ENCODE results near the gene PHACTR2.
A peak's percentile ranks its signal among the peaks of the same experiment; 100 is the strongest.

PHACTR2 gene

DNA sequence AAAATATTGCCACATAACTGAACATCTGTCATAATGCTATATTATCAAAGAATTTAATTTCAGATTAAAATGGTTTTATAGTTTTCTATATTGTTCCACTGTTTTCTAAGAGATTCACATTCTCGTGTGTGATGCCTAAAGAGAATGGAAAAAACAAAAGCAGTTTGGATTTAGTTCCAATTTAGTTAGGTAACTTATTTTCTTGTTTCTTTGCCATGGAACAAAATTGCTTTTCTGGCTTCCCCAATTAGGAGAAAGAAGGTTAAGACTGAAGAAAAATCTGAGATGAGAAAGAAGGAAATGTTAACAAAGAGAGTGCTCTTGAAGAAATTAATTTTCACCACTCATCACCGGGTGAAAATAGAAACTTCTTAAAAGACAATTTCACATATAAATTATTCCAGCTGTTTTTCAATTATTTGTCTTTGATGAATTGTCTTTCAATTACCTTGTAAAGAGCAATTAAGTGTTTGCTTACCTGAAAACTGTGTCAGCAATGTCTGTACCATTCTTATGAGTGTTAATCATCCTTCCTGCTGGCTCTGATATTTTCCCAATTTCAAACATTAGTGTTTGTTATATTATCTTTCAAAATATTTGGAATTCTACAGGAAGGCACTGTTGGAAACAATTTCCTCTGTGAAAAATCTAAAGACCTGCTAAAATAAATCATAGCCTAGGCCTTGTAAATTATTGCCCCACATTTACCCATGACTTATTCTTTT is 19.5 kb downstream of the PHACTR2 start:
- FAIRE-seq (no peak), DNase-seq (ENCODE audit: insufficient read length, low spot score) (no peak)
- TF ChIP-seq SPI1 (IDR thresholded peaks at IDR 0.05; ENCODE audit: low read depth, low read length) (no peak), POU2F2 (IDR thresholded peaks at IDR 0.05; ENCODE audit: low read depth, low read length) (no peak), TAF1 (IDR thresholded peaks at IDR 0.05; ENCODE audit: low read depth, low read length) (no peak), POLR2A (IDR thresholded peaks at IDR 0.05; ENCODE audit: low read depth, low read length) (no peak), POLR2AphosphoS5 (IDR thresholded peaks at IDR 0.05; ENCODE audit: low read depth, low read length) (no peak), PAX5 (IDR thresholded peaks at IDR 0.05; ENCODE audit: insufficient read depth, low read length, severe bottlenecking) (no peak)

DNA sequence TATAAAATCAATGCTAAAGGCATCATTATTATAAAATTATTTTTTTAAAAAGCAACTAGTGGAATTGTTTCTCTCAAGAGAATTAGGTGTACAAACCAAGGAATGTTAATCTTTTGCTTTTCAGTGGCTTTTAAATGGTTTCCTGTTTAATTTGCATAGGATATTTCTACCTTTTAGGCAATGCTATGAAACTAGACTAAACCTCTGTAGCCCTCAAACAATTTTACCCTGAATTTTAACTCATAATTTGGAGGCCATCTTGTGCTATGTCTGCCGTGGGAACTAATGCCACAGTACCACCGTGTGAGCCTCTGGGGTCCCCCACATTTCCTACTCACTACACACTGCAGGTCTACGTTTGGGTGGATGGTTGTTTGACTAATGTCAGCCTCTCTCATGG is 20.6 kb downstream of the PHACTR2 start:
- TF ChIP-seq POLR2AphosphoS5 (IDR thresholded peaks at IDR 0.05; ENCODE audit: low read depth, low read length) = no peak
- no peak for TF ChIP-seq SPI1 (IDR thresholded peaks at IDR 0.05; ENCODE audit: low read depth, low read length)
- TF ChIP-seq POLR2A (IDR thresholded peaks at IDR 0.05; ENCODE audit: low read depth, low read length) = no peak
- no peak for TF ChIP-seq TAF1 (IDR thresholded peaks at IDR 0.05; ENCODE audit: low read depth, low read length)
- TF ChIP-seq PAX5 (IDR thresholded peaks at IDR 0.05; ENCODE audit: insufficient read depth, low read length, severe bottlenecking) = no peak
- TF ChIP-seq POU2F2 (IDR thresholded peaks at IDR 0.05; ENCODE audit: low read depth, low read length) = no peak
- FAIRE-seq (peak; percentile 57), DNase-seq (ENCODE audit: insufficient read length, low spot score) (no peak)

DNA sequence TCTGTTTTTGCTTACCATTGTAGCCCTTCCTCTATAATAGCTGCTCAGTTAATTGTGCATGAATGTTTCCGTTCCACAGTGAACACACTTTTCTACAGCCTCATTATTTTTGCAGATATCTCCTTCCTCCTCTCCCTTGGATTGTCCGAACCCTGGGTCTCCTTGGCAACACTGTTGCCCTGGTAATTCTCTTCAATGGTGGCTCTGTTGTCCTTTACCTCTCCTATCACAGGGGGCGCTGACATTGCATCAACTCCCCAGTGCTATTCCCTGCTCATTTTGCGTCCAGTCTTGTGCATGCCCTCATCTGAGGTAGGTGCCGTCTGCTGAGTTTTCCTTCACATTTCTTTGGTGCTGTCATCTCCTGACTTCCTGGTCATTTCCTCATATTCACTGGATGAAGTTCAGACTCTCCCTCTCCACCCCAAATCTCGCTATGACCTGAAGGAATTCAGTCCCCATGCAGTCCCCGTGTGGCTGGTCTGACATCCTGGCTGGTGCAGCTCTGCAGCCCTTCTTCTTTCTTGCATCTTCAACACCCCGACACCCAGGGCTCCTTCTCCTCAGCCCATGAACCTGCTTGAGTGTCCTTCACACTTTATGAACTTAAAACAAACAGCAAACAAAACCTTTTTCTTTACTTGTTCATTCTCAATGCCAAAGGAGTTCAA is 21.1 kb downstream of the PHACTR2 start:
- peak; percentile 40 for FAIRE-seq

DNA sequence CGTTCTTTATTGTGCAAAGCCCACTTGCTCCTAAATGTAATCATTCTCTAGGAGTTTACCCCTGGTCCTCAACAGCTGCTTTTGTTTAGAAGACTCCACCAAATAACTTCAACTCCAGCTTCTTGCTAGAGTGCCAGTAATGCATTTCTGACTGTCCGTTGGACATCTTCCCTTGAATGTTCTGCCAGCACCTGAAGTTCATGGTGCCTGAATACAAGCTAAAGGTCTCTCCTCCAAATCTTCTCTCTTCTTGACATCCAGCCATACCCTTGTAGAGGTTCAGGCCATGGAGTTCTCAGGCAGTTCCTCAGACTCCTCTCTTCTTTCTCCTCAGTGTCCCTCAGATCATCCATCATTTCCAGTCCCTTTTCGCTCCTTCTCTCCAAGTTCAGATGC is 21.7 kb downstream of the PHACTR2 start:
- FAIRE-seq (no peak), DNase-seq (ENCODE audit: insufficient read length, low spot score) (no peak)
- no peak for TF ChIP-seq POU2F2 (IDR thresholded peaks at IDR 0.05; ENCODE audit: low read depth, low read length)
- TF ChIP-seq POLR2A (IDR thresholded peaks at IDR 0.05; ENCODE audit: low read depth, low read length) = no peak
- no peak for TF ChIP-seq TAF1 (IDR thresholded peaks at IDR 0.05; ENCODE audit: low read depth, low read length)
- TF ChIP-seq POLR2AphosphoS5 (IDR thresholded peaks at IDR 0.05; ENCODE audit: low read depth, low read length) = no peak
- TF ChIP-seq PAX5 (IDR thresholded peaks at IDR 0.05; ENCODE audit: insufficient read depth, low read length, severe bottlenecking) = no peak

More for the DNA sequence above, 21.1 kb downstream of the PHACTR2 start:
- TF ChIP-seq POU2F2 (IDR thresholded peaks at IDR 0.05; ENCODE audit: low read depth, low read length) = no peak
- no peak for DNase-seq (ENCODE audit: insufficient read length, low spot score)

DNA sequence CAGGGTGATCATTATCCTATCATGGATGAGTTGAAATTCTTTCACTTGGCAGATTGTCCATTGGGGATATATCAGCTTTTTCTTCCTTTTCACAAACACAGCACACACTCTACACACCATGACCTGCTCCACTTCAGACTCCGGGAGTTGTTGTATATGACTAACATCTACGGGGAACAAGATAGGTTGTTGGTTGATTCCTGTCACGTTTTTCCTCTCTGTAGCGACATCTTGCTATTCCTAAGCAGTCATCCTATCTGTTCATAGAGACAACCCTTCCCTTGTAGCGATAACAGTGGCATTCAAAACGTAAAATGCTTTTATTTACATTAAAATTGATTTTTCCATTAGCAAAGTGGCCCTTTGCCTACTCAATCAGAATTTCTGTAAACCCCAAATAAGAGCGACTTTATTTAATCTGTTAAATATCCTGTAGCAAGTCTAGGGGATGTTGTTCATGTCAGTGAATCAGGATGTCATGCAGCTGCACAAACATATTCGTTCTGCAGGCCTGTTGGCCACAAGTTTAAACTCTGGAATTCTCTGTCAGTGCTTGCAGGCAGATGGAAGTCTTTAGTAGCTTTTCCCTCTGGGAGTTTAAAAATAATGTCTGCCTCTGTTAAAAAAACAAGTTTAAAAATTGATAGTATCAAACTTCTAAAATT is 23.1 kb downstream of the PHACTR2 start:
- FAIRE-seq (no peak), DNase-seq (ENCODE audit: insufficient read length, low spot score) (no peak)

DNA sequence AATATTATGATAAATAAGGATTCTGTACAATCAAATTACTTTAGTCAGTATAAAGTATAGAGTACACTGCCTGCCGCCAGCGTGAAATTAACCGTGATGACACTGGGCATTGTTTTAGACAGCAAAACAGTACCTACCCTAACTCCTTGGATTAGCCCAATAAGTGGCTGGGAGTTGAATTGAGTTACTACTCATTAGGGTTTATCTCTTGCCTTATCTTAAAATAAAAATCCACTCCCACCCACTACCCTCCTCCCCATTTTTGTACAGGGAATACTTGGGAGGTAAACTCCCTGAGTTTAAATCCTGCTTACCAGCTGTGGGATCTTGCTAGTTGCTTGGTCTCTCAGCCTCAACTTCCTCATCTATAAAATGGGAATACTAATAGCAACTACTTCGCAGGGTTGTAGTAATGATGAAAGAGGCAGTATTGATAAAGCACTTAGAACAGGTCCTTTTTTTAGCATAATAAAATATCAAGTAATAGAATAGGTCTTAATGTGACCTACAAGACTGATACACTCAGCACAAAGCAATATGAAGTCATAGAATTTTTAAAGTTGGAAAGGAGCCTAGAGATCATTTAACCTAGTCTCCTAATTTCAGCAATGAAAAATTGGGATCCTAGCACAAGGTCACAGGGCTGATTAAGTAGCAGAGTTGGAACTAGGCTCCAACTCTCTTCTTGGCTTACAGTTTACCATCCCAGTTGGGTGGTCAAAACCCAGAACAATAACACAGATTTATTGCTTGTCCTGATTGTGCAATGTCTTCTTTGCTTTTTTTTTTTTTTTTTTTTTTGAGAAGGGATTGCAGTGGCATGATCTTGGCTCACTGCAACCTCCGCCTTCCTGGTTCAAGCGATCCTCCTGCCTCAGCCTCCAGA is 23.8 kb downstream of the PHACTR2 start:
- no peak for DNase-seq (ENCODE audit: insufficient read length, low spot score)
- TF ChIP-seq POLR2AphosphoS5 (IDR thresholded peaks at IDR 0.05; ENCODE audit: low read depth, low read length) (no peak), SPI1 (IDR thresholded peaks at IDR 0.05; ENCODE audit: low read depth, low read length) (no peak), TAF1 (IDR thresholded peaks at IDR 0.05; ENCODE audit: low read depth, low read length) (no peak), PAX5 (IDR thresholded peaks at IDR 0.05; ENCODE audit: insufficient read depth, low read length, severe bottlenecking) (no peak), POLR2A (IDR thresholded peaks at IDR 0.05; ENCODE audit: low read depth, low read length) (no peak), POU2F2 (IDR thresholded peaks at IDR 0.05; ENCODE audit: low read depth, low read length) (no peak)
- FAIRE-seq = no peak

More for the DNA sequence above, 23.1 kb downstream of the PHACTR2 start:
- no peak for TF ChIP-seq POLR2A (IDR thresholded peaks at IDR 0.05; ENCODE audit: low read depth, low read length)
- TF ChIP-seq PAX5 (IDR thresholded peaks at IDR 0.05; ENCODE audit: insufficient read depth, low read length, severe bottlenecking) = no peak
- no peak for TF ChIP-seq POU2F2 (IDR thresholded peaks at IDR 0.05; ENCODE audit: low read depth, low read length)
- TF ChIP-seq SPI1 (IDR thresholded peaks at IDR 0.05; ENCODE audit: low read depth, low read length) = no peak
- TF ChIP-seq POLR2AphosphoS5 (IDR thresholded peaks at IDR 0.05; ENCODE audit: low read depth, low read length) = no peak
- no peak for TF ChIP-seq TAF1 (IDR thresholded peaks at IDR 0.05; ENCODE audit: low read depth, low read length)

DNA sequence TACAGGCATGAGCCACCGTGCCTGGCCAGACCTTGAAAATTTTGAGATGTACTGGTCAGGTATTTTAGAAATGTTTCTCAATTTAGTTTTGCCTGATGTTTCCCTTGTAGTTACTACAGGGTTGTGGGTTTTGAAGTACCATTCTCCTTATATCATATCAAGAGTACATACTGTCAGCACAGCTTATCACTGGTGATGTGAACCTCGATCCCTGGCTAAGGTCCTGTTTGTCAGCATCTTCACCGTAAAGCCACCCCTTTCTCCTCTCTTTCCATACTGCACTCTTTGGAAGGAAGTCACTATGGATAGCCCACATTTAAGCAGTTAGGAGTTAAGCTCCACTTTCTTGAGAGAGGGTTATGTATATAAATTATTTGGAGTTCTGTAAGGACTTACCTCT is 27.8 kb downstream of the PHACTR2 start:
- no peak for FAIRE-seq

DNA sequence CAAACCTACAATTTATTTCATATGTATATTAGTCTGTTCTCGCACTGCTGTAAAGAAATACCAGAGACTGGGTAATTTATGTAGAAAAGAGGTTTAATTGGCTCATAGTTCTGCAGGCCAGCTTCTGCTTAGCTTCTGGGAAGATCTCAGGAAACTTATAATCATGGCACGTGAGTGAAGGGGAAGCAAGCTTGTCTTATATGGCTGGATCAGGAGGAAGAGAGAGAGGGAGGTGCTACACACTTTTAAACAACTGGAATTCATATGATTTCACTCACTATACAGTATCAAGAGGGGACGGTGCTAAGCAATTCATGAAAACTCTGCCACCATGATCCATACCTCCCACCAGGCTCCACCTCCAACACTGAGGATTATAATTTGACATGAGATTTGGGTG is 29.9 kb downstream of the PHACTR2 start:
- FAIRE-seq = no peak
- TF ChIP-seq POLR2AphosphoS5 (IDR thresholded peaks at IDR 0.05; ENCODE audit: low read depth, low read length) (no peak), POLR2A (IDR thresholded peaks at IDR 0.05; ENCODE audit: low read depth, low read length) (no peak), POU2F2 (IDR thresholded peaks at IDR 0.05; ENCODE audit: low read depth, low read length) (no peak), SPI1 (IDR thresholded peaks at IDR 0.05; ENCODE audit: low read depth, low read length) (no peak), PAX5 (IDR thresholded peaks at IDR 0.05; ENCODE audit: insufficient read depth, low read length, severe bottlenecking) (no peak), TAF1 (IDR thresholded peaks at IDR 0.05; ENCODE audit: low read depth, low read length) (no peak)
- DNase-seq (ENCODE audit: insufficient read length, low spot score) = no peak

More for the DNA sequence above, 27.8 kb downstream of the PHACTR2 start:
- no peak for TF ChIP-seq POLR2AphosphoS5 (IDR thresholded peaks at IDR 0.05; ENCODE audit: low read depth, low read length)
- TF ChIP-seq TAF1 (IDR thresholded peaks at IDR 0.05; ENCODE audit: low read depth, low read length) = no peak
- TF ChIP-seq POLR2A (IDR thresholded peaks at IDR 0.05; ENCODE audit: low read depth, low read length) = no peak
- no peak for TF ChIP-seq PAX5 (IDR thresholded peaks at IDR 0.05; ENCODE audit: insufficient read depth, low read length, severe bottlenecking)
- no peak for DNase-seq (ENCODE audit: insufficient read length, low spot score)

DNA sequence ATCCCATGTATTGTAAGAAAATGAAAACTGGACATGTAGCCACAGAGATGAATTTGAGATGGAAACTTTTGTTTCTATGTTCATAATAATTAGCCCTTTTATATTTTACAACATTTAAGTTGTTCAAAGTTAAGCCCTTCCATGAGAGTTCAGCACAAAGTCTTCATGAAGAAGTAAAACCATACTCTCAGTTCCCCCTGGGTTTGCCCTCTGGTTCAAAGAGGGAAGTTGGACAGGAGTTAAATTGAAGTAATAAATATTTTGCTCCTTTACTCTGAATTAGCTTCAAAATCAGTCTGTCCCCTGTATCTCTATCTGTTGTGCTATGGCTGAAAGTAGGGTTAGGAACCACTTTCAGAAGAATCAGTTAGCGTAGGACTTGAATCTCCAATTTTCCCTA is 31.1 kb downstream of the PHACTR2 start:
- no peak for FAIRE-seq
- no peak for DNase-seq (ENCODE audit: insufficient read length, low spot score)
- TF ChIP-seq PAX5 (IDR thresholded peaks at IDR 0.05; ENCODE audit: insufficient read depth, low read length, severe bottlenecking) (no peak), POLR2A (IDR thresholded peaks at IDR 0.05; ENCODE audit: low read depth, low read length) (no peak), POLR2AphosphoS5 (IDR thresholded peaks at IDR 0.05; ENCODE audit: low read depth, low read length) (no peak), SPI1 (IDR thresholded peaks at IDR 0.05; ENCODE audit: low read depth, low read length) (peak; percentile 51)
